ENCODE measurements around the gene RNF208. TPM values are rescaled to one million over a fixed set of nuclear protein-coding genes. Genes with fewer than 3 reads are reported as not detected.
A peak's percentile ranks its signal among the peaks of the same experiment; 100 is the strongest.
"Not testable (repeated sequence)": the region's sequence is repeated elsewhere in the genome, so short reads cannot be mapped to it uniquely, and the experiment has no call there.

The RNF208 gene
- total RNA-seq, 1 donor from 2014 or later = 5.9 TPM

DNA sequence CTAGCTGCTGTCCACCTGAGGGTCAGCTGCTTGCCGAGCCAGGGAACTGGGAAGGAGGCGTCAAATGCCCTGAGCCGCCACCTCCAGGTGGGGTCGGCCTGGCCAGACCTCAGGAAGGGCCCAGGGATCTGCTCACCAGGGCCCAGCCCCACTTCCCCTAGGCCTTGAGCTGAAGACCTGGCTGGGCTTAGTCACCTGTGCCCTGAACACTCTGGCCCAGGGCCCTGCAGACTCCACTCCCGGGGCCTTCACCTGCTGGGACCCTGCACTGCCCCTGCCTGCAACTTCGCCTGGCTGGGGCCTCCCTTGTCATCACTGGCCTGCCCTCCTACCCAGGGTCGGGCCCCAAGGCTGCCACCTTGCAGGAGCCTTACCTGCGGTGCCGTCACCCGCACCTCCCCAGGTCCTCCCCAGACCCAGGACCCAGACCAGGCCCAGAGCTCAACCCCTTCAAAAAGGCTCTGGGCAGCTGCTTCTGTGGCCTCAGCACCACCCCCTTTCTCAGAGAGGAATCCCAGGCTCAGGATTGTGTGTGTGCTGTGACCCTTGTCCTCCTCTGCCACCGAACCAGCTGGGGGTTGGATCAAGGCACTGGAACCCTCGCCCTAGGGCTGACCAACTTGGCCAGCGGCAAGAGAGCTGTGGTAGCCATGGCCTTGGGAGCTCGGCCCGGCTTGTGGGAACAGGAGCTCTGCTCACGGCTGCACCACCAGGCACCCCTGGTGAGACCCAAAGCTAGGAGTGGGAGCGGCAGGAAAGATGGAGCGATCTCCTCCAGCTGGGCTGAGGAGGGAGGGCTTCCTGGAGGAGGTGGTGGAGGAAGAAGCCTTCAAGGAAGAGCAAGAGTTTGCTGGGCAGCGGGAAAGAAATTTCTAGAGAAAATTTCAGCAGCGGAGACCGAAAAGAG, 31.9 kb upstream of the RNF208 start:
- no peak for DNase-seq (ENCODE audit: low spot score)

DNA sequence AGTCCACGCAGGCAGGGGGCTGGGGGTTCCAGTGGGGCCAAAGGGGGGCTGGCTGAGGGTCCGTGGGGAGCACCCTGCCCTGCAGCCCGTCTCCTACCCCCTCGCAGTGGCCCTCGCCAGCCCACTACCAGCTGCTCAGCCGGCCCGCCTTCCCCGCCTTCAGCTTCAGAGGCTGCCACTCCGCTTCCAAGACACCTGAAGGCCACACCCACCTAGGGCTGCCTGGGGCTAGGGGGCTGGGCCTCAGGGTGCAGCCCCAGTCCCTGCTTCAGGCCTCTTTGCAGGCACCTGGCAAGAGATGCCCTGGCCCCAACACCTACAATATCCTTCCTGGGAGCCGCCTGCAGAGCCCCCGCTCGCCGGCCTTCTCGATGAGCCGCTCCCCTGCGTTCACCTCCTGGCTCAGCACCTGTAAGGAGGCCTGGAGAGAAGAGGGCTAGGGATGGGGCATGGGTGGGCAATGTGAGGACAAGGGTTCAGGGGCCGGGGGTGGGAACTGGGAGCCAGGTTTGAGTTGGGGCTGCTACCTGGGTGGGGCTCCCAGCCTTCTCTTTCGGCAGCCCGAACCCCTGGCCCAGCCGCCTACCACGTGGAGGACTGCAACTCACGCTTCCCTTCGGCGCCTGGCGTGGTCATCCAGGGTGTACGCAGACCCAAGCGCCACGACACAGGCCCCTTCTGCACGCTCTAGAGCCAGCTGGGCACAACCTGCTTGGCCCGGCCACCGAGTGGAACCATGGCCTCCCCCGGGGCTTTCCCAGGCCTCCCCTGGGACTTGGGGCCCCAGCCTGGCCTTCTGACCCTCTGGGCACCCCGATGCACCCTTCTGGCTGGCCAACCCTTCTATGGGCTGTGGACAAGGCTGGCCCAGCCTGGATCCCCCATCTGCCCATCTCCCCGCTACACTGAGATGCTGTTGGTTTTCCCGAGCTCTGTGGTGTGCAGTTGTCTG, 30.8 kb upstream of the RNF208 start:
- no peak for DNase-seq (ENCODE audit: low spot score)

DNA sequence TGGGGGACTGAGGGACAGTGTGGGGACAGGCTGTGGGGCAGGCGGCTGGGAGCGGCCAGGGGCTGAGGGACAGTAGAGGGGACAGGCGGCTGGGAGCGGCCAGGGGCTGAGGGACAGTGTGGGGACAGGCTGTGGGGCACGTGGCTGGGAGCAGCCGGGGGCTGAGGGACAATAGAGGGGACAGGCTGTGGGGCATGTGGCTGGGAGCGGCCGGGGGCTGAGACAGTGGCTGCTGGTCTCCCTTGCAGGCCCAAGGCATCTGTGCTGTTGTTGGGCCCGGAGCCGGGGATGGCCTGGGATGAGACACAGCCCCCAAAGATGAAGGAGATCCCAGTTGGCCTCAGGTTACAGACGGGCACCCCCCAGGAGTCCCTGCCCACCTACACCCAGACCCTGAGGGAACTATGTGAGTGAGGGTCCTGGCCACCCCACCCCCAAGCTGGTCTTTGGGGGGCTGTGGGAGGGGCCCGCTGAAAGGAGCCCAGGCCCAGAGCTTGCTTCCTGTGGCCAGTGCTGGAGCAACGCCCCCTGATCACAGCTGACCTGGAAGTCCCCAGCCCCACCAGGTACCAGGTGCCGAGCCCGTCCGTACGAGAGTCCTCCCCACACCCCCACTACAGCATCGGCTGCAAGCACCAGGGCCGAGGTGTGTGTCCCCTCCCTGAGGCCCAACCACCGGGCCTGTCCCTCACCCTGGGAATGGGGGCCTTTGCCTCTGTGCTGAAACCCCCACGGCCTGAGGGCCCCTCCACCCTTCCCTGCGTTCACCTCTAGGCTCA, 29.6 kb upstream of the RNF208 start:
- DNase-seq (ENCODE audit: low spot score) = no peak

DNA sequence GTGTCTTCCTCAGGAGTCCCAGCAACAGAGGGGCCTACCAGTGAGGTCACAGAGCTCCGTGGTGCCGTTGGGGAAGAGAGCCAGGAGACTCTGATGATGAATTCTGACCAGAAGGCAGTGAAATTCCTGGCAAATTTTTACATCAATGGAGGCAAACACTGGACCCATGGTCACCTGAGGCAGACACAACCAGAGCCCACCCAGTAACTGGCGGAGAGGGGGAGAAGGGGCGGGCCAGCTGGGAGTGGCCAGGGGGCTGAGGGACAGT, 29.1 kb upstream of the RNF208 start, which contains the start of gene STPG3:
TSS of gene STPG3 (plus strand) at position 93 of the 268 bp plus-strand sequence. CDS start at position 94, 1 bp downstream.
- no peak for DNase-seq (ENCODE audit: low spot score)

DNA sequence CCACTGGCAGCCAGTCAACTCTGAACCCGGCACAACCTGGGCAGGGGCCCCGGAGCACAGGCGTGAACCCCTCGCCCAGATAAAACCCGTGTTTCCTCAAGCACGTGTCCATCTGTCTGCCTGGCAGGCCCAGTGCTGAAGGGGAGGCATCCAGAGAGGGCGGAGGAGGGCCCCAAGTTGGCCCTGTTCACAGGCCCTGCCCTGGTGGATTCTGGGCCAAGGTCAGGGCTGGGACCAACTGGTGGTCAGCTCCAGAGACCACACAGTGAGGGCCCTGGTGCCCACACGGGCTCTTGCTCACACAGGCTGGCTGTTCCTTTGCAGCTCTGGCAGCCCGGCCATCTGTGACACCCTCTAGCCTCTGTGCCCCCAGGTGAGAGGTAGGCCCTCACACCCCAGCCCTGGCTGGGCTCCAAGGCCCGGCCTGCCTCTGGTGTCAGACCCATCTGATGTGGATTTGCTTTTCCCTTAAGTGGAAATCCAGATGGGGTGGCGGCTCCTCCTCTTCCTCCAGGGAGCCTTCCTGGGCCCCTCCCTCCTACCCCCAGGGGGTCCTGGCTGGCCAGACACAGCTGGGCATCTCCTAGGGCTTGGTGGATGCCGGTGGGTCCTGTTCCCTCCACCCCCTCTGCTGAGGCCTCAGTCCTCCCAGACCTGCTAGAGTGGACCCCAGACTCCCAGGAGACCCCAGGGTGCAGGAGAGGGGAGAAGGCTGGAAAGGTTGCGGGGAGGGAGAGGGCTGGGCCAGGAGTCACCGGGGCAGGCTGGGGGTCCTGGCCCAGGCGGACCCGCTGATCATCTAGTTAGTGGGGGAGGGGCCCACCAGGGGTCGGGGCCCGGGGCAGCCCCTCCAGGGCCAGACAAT, 28.5 kb upstream of the RNF208 start:
- DNase-seq (ENCODE audit: low spot score) = no peak

DNA sequence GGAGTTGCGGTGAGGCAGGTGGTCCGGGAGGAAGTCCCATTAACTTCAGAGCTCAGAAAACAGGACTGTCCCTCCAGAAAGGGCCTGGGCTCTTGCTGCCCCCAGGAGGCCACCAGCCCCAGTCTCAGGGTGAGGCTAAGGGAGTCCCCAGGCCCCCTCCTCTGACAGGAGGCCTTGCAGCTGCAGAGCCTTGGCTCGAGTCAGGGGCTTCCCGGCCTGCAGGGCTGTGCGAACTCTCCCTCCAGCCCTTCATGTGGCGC, 25.8 kb upstream of the RNF208 start:
- DNase-seq (ENCODE audit: low spot score) = no peak

DNA sequence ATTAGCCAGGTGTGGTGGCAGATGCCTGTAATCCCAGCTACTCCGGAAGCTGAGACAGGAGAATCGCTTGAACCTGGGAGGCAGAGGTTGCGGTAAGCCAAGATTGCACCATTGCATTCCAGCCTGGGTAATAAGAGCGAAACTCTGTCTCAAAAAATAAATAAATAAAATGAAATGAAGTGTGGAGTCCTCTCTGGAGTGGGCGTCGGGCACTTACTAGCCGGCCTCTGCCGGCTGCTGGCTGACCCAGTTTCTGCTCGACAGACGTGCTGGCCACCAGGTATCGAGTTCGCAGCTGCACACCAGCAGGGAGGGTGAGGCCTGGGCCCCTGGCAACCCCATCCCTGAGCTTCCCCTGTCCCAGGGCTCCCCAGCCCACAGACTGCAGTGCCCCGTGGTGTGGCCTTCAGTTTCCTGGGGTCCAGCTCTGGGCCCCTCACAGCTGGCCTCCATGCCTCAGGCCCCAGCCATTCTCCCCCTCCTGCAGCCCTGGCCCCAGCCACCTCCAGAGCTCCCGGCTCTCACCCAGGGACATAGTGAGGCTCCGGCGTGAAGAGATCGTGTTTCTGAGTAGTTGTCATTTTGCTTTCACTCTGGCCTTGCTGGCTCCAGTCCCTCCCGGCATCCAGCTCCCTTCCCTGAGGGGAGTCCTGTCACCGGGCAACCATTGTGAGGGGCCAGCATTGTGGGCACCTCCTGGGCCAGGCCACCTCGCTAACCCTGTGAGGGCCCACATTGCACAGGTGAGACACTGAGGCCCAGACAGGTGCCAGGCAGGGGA, 25.3 kb upstream of the RNF208 start:
- no peak for DNase-seq (ENCODE audit: low spot score)

DNA sequence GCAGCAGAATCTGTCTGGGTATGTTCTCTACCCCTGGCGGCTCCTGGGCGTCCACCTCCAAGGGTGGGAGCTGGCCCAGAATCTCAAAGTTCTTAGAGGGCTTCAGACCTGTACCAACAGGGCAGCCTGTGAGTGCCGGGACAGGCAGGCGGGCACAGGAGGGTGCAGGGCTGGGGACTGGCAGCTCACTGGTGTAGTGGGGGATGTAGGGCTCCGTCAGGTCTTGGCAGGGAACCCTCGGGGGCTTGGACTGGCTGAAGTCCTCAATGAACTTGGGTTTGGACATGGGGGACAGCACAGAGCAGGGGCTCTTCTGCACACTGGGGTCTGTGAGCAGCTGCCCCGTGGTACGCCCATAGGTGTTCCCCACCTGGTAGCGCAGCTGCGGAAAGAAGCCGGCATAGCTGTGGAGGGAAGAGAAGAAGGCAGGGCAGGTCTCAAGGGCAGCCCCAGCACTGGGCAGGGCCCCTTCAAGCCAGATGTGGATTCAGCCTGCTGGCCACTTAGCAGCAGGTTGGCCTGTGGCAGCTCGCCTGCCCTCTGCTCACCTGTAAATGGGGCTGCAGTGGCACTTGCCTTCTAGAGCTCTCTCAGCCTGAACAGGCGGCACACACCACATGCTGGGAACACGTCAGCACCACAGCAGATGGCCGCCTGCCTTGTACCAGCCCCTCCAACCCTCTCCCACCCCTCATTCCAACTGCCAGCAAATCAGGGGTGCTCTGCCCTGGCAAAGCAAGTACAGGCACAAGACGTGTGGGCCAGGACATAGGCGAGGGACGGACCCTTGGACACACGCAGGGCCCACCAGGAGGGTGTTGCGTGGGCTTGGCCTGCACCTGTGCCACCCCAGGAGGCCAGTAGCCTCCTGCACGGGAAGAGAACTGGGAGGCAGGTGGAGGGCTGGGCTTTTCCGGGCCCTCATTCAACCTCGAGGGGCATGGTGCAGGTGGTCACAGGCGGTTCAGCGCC, 23.7 kb upstream of the RNF208 start:
- DNase-seq (ENCODE audit: low spot score) = no peak

DNA sequence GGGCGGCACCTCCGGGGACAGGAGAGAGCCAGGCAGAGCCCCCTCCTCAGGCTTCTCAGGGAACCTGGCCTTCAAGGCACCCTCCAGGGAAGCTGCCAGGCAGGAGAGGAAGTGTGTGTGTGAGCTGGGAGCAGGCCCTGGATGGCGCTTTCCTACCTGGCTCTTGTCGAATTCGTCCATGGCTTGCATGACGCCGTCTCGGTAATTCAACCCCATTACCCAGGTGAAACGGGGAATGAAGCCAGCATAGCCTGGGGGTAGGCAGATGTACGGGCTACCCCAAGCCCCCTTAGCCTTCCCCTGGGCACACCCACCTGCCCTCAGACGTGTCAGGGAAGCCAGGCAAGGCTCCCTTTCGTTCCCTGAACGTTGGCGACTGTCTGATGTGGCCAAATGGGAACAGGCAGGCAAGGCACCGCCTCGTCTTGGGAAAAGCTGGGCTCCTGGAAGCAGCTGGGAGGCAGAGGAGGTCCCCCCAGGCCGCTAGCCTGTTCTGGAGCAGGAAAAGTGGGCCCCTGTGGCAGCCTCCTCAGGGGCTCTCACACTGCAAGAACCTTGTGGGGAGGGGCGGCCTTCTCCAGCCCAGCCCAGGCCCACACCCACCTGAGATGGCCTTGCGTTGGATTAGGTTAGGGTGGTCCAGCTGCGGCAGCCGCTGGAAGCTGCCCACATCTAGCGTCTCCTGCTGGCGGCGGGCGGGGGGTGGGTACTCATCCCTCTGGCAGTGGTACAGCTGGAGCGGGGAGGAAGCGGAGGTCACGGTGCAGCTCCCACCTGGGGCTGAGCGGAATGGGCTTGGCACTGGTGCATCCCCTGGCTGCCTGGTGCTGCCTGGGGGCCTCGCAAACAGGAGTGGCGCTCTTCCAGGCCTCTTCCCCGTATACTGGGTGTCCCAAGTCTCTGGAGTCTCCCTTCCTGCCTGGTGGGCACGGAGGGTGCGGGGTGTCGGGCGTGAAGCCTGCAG, 22.7 kb upstream of the RNF208 start:
- DNase-seq (ENCODE audit: low spot score) = no peak

DNA sequence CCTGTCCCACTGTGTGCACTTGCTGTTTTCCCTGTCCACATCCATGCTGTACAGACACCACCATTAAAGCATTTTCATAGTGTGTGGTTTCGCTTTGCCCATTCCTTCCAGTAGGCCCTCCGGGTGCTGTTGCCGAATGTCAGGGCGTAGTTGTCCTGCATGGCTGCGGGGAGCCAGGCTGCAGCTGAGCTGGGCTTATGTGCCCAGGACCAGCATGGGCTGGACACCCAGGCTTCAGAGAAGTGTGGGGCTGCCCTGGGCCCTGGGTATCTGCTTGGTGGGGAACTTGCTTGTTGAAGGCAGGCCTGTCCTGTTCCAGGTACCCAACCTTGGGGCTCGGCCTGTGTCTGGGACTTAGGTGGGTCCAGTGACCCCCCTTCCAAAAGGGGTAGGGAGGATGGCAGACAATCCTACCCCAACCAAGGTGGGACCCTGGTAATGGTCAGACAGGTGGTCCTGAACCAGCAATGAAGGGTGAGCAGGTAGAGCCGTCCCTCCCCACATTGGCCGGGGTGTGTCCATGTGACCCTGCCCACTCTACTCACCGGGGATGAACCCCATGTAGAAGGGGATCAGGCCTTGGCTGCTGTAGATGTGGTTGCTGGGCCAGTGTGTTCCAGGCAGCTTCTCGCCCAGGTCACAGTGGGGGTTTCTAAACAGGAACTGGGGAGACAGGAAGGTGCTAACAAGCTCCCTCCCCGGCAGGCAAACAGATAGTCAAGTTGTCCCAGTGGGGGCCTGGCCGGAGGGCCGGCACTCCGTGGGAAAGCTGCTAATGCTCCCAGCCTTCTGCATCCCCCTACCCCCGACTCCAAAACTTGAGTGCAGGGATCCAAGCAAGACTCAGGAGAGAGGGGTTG, 21.8 kb upstream of the RNF208 start:
- no peak for DNase-seq (ENCODE audit: low spot score)

DNA sequence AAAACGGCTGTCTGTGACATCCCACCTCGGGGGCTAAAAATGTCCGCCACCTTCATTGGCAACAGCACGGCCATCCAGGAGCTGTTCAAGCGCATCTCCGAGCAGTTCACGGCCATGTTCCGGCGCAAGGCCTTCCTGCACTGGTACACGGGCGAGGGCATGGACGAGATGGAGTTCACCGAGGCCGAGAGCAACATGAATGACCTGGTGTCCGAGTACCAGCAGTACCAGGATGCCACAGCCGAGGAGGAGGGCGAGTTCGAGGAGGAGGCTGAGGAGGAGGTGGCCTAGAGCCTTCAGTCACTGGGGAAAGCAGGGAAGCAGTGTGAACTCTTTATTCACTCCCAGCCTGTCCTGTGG, 21.2 kb upstream of the RNF208 start:
- DNase-seq (ENCODE audit: low spot score) = not testable (repeated sequence)

DNA sequence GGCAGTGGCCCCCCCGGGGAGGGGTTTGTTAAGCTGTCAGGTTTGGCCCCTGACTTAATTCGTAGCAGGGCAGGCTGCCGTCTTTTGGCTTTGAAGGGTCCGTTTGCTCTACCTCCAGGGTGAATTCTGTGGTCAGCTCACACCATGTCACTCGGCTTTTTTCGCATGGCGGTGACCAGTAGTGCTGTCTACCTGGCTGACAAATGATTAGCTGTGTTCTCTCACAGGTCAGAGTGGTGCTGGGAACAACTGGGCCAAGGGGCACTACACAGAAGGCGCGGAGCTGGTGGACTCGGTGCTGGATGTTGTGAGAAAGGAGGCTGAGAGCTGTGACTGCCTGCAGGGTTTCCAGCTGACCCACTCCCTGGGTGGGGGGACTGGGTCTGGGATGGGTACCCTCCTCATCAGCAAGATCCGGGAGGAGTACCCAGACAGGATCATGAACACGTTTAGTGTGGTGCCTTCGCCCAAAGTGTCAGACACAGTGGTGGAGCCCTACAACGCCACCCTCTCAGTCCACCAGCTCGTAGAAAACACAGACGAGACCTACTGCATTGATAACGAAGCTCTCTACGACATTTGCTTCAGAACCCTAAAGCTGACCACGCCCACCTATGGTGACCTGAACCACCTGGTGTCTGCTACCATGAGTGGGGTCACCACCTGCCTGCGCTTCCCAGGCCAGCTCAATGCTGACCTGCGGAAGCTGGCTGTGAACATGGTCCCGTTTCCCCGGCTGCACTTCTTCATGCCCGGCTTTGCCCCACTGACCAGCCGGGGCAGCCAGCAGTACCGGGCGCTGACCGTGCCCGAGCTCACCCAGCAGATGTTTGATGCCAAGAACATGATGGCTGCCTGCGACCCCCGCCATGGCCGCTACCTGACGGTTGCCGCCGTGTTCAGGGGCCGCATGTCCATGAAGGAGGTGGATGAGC, 20.5 kb upstream of the RNF208 start:
- no peak for DNase-seq (ENCODE audit: low spot score)

DNA sequence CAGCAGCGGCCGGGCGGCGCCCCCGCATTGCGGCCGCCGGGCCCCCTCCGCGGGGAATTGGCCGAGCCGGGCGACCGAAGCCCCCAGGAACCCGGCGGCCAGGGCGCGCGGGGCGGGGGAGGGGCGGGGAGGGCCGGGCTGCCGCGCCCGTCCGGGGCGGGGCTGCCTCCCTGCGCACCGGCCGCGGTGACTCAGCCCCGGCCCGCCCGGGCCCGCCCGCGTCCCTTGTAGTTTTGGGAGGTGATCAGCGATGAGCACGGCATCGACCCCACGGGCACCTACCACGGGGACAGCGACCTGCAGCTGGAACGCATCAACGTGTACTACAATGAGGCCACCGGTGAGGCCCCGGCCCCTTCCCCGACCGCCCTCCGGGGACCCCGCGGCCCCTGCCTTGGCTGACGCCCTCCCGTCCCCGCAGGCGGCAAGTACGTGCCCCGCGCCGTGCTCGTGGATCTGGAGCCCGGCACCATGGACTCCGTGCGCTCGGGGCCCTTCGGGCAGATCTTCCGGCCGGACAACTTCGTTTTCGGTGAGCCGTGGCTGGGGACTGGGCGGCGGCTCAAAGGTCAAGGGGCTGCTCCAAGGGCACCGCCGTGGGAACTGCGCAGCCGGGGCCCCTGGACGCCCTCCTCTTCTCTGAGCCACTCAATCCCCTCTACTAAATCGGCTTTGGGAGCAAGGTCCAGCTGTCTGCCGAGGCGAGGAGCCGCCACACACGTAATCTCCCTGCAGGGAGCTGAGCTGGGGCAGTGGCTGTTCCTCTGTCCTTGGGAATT, 19.6 kb upstream of the RNF208 start:
- DNase-seq (ENCODE audit: low spot score) = no peak

DNA sequence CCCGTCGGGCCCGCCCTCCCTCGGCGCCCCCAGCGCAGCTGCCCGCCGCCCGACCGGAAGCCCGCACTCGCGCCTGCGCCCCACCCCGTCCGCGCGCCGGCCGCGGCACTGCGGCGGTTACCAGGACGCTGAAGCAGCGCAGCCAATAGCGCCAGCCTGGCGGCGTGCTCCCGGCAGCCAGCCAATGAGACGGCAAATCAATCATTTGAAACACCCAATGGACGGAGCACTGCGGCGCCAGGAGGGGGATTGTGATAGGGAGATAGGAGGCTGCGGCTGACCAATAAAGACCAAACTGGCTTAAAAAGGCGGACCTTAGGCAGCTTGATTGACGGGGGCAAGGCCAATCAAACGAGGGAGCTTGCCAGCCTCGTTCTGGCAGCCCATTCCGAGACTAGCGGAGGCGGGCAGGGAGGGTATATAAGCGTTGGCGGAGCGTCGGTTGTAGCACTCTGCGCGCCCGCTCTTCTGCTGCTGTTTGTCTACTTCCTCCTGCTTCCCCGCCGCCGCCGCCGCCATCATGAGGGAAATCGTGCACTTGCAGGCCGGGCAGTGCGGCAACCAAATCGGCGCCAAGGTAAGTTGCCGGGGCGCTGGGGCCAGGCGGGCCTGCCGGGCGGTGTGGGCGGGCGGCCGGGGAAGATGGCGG, 18.9 kb upstream of the RNF208 start, which contains the start of gene TUBB4B:
TSS of gene TUBB4B (plus strand) at position 447 of the 649 bp plus-strand sequence. CDS start at position 521, 74 bp downstream.
- peak; percentile 99 for DNase-seq (ENCODE audit: low spot score)
